DMS114 treated with DMSO at 0.1 percent for 48 hours (cell line): ENCODE results near the gene IST1.

Source experiments
- DNase-seq: peaks from one replicate; lab custom pipeline; 2025; ENCODE audit not compliant: unreplicated experiment; lab: John Stamatoyannopoulos, UW

IST1 gene

GRCh38 chr16:71916397-71916920 lies 21.1 kb downstream of the IST1 start:
- no peak for DNase-seq

- no peak for DNase-seq
Measured at GRCh38 chr16:71917900-71918299, 22.6 kb downstream of the IST1 start.

GRCh38 chr16:71919035-71919434 lies 23.7 kb downstream of the IST1 start:
- no peak for DNase-seq

GRCh38 chr16:71920658-71921057 lies 25.3 kb downstream of the IST1 start:
- no peak for DNase-seq

- DNase-seq = no peak
Measured at GRCh38 chr16:71923941-71924690, 28.8 kb downstream of the IST1 start.

GRCh38 chr16:71924710-71925109 lies 29.4 kb downstream of the IST1 start:
- no peak for DNase-seq

- DNase-seq = no peak
Measured at GRCh38 chr16:71927383-71927782, 32.1 kb downstream of the IST1 start.

GRCh38 chr16:71927787-71928186 lies 32.5 kb downstream of the IST1 start:
- no peak for DNase-seq

GRCh38 chr16:71929048-71929447 lies 33.7 kb downstream of the IST1 start:
- DNase-seq = no peak

GRCh38 chr16:71930013-71930563 lies 34.8 kb downstream of the IST1 start:
- no peak for DNase-seq

- DNase-seq = no peak
Measured at GRCh38 chr16:71931001-71931400, 35.7 kb downstream of the IST1 start.

GRCh38 chr16:71931599-71931998 lies 36.3 kb downstream of the IST1 start:
- DNase-seq = no peak

- no peak for DNase-seq
Measured at GRCh38 chr16:71933017-71933416, 37.7 kb downstream of the IST1 start.

- no peak for DNase-seq
Measured at GRCh38 chr16:71933913-71934695, 38.8 kb downstream of the IST1 start.

GRCh38 chr16:71937868-71938510 lies 42.7 kb downstream of the IST1 start:
- no peak for DNase-seq

- no peak for DNase-seq
Measured at GRCh38 chr16:71943887-71944286, 48.6 kb downstream of the IST1 start.

- no peak for DNase-seq
Measured at GRCh38 chr16:71945616-71946015, 50.3 kb downstream of the IST1 start.

GRCh38 chr16:71952825-71953224 lies 57.5 kb downstream of the IST1 start:
- DNase-seq = no peak

GRCh38 chr16:71954180-71954579 lies 58.8 kb downstream of the IST1 start:
- DNase-seq = no peak

GRCh38 chr16:71954699-71955195 lies 59.4 kb downstream of the IST1 start:
- DNase-seq = no peak

GRCh38 chr16:71956486-71956885 lies 61.2 kb downstream of the IST1 start:
- no peak for DNase-seq
